Gastroesophageal sphincter (tissue), 4 donors: ENCODE data around the gene NRAP. TPM values are rescaled to one million over a fixed set of nuclear protein-coding genes. Genes with fewer than 3 reads are reported as not detected.

Experiments
- ATAC-seq: fragments of 150-250 bp; one replicate; pipeline ENCODE4 v1.9.1; 2016; ENCODE audit warnings: mild to moderate bottlenecking, moderate library complexity
- H3K27ac ChIP-seq, 4 donors: fragments of 200-600 bp; sonication (generic) in 3 of 4; 1 replicate in 3 of 4; 2 replicates in 1 of 4; pipeline ENCODE4 v1.5.1; 2016 to 2019
- H3K27me3 ChIP-seq: fragments of 200-600 bp; sonication (generic); one replicate; pipeline ENCODE4 v1.5.1; 2019
- H3K36me3 ChIP-seq, 2 donors: fragments of 200-600 bp; sonication (generic); one replicate each; pipeline ENCODE4 v1.5.1; 2019; ENCODE audit warnings: control low read depth in 1 of 2
- H3K4me1 ChIP-seq, 3 donors: fragments of 200-600 bp; sonication (generic); 1 replicate in 2 of 3; 2 replicates in 1 of 3; pipeline ENCODE4 v1.5.1; 2016 to 2019; ENCODE audit warnings: control low read depth in 2 of 3
- H3K4me3 ChIP-seq, 2 donors: fragments of 200-600 bp; sonication (generic); one replicate each; pipeline ENCODE4 v1.5.1; 2019; ENCODE audit warnings: mild to moderate bottlenecking in 1 of 2, moderate library complexity in 1 of 2
- H3K9me3 ChIP-seq, 3 donors: fragments of 200-600 bp; sonication (generic); one replicate each; pipeline ENCODE4 v1.5.1; 2017 to 2019; ENCODE audit warnings: control low read depth in 2 of 3
- EP300 ChIP-seq: sonication (generic); formaldehyde crosslinking; IDR thresholded peaks from one replicate; pipeline ENCODE4 v1.6.1; 2017; ENCODE audit warnings: antibody characterized with exemption, mild to moderate bottlenecking
- POLR2A ChIP-seq, 2 donors: fragments of 450-650 bp; IDR thresholded peaks; one replicate each; pipeline ENCODE4 v1.6.1; 2017; ENCODE audit warnings: antibody characterized with exemption in 2 of 2, mild to moderate bottlenecking in 2 of 2, moderate library complexity in 1 of 2
- POLR2AphosphoS5 ChIP-seq: sonication (generic); formaldehyde crosslinking; IDR thresholded peaks from one replicate; pipeline ENCODE4 v1.6.1; 2017; ENCODE audit warnings: antibody characterized with exemption
- WGBS, 2 donors: methylation state at CpG; one replicate each; pipeline ENCODE4 v1.1.5; 2018; ENCODE audit warnings: low coverage in 1 of 2; 5-methylcytosine and 5-hydroxymethylcytosine counted together
- total RNA-seq, 4 donors: library from RNA; depleted of rRNA; stranded (reverse); fragments of >200 nt; gene quantifications; one replicate each; pipeline ENCODE4 v1.1.0, GENCODE V29; 2016
- TF ChIP-seq, protein P1 (sequence below), 4 experiments: fragments of 200-600 bp in 2 of 4; fragments of 450-650 bp in 2 of 4; sonication (generic) in 1 of 4; IDR thresholded peaks; one replicate each; pipeline ENCODE4 v1.5.1; 2017 to 2019; ENCODE audit warnings: antibody characterized with exemption in 4 of 4, mild to moderate bottlenecking in 2 of 4, moderate library complexity in 2 of 4

Gene NRAP
- total RNA-seq, 4 donors from 2014 or later, result under 0.01 TPM; not detected in 3

DNA sequence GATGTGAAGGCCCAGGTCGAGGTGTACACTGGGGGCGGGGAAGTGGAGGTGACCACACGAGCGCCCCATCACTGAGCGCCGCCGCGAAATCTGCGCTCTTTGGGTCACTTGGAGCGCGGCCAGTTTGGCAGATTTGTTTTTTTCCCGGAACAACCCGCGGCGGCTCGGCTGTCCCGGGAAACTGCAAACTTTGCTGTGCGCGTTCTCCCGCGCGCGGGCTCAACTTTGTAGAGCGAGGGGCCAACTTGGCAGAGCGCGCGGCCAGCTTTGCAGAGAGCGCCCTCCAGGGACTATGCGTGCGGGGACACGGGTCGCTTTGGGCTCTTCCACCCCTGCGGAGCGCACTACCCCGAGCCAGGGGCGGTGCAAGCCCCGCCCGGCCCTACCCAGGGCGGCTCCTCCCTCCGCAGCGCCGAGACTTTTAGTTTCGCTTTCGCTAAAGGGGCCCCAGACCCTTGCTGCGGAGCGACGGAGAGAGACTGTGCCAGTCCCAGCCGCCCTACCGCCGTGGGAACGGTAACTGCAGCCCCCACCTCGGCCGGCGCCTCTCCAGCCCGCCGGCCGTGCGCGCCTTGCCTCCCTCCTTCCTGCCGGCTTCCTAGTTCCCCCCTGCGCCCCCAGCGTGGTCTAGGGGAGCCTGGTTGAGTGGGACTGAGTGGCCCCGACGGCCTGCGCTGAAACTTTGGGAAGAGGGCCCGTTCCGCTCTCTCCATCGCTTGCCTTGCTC, 15.8 kb upstream of the NRAP start, which contains the start of gene CASP7:
Gene CASP7, plus strand, starts transcription at position 450 of the 727 bp plus-strand sequence. CDS start 17,582 bp downstream, outside the sequence.
- 7% methylated on average over 3 of the region's 68 CpGs; no CpG with 5 or more reads in 1 of the 2 donors for WGBS, 2 donors
- Histone ChIP-seq H3K27ac (peak within 1 kb of the TSS; percentile 77 to 99 (median 94)), H3K36me3 (no peaks in the 10 kb centered on the region), H3K9me3 (no peaks in the 10 kb centered on the region), H3K4me1 (peaks cover 0 to 33% (median 3%) of the 10 kb centered on the region in 3 donors), H3K4me3 (peak within 1 kb of the TSS; percentile 70 to 97), H3K27me3 (no peaks in the 10 kb centered on the region)
- TF ChIP-seq EP300 (no peak), POLR2AphosphoS5 (peak; percentile 65), POLR2A (IDR thresholded peaks at IDR 0.05) (peak; percentile 49 to 66)
- TF ChIP-seq, protein P1, sequence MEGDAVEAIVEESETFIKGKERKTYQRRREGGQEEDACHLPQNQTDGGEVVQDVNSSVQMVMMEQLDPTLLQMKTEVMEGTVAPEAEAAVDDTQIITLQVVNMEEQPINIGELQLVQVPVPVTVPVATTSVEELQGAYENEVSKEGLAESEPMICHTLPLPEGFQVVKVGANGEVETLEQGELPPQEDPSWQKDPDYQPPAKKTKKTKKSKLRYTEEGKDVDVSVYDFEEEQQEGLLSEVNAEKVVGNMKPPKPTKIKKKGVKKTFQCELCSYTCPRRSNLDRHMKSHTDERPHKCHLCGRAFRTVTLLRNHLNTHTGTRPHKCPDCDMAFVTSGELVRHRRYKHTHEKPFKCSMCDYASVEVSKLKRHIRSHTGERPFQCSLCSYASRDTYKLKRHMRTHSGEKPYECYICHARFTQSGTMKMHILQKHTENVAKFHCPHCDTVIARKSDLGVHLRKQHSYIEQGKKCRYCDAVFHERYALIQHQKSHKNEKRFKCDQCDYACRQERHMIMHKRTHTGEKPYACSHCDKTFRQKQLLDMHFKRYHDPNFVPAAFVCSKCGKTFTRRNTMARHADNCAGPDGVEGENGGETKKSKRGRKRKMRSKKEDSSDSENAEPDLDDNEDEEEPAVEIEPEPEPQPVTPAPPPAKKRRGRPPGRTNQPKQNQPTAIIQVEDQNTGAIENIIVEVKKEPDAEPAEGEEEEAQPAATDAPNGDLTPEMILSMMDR (IDR thresholded peaks at IDR 0.05), result peak in 1 of 4 experiments; percentile 9
- peak; percentile 90 for ATAC-seq

DNA sequence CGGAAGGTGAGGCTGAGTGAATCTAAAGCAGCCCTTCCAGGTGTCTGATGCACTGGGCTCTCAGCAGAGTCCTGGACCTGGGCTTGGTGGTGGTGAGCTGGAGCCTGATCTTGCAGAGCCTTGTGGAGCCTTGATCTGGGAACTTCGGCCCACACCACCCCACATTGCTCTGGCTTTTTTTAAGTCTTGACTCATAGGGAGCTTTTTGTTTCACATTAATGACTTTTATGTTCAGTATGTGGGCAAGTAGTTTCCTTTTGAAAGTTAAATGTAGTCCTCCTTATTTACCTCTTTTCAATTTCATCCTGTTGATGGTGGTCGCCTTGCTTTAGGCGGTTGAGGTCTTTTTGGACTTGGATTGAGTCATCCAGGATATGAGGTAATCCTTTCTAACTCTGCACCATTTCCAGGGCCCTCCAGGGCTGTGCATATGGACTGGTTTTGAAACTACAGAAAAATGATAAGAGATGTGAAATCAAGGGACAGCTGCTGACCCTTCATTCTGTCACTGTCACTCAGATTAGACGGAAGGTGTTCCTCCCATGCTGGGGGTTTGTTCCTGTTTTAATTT, 2.9 kb upstream of the NRAP start:
- H3K4me1 ChIP-seq, result no peaks in the 10 kb centered on the region
- ATAC-seq, result no peak
- H3K36me3 ChIP-seq, result no peaks in the 10 kb centered on the region
- 45 to 96% methylated on average over 4 to 5 of the region's 5 CpGs for WGBS, 2 donors
- no peak for TF ChIP-seq POLR2AphosphoS5
- no peak for TF ChIP-seq POLR2A (IDR thresholded peaks at IDR 0.05)
- TF ChIP-seq, protein P1 (IDR thresholded peaks at IDR 0.05), result no peak
- TF ChIP-seq EP300, result no peak
- no peak overlapping the region for H3K4me3 ChIP-seq
- H3K27ac ChIP-seq, result no peak overlapping the region
- H3K27me3 ChIP-seq, result no peaks in the 10 kb centered on the region
- H3K9me3 ChIP-seq, result peaks cover 0 to 12% (median 0%) of the 10 kb centered on the region in 3 donors

DNA sequence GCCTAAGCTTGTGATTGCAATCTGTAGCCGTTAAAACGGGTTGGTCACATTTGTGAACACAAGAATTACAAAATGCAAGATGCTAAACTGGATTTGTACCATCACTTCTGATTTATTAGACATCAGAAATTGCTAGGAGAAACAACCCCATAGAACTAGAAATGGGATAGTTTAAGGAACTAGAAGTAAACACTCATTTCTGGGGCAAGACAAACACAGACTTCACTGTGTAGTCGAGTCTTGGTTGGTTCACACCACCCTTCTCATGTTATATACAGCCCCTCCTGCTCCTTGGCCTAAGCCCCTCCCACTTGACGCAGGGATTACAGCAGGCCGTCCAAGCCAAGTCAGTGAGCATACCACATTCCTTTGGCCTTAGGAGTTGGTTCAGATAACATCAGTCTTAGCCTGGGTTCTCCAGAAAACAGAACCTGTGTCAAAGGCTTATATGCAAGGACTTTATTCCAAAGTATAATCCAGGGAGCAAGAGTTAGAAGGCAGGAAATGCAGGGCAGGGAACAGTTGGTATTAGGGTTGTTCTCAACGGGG, 2.0 kb upstream of the NRAP start:
- Histone ChIP-seq H3K9me3 (peaks cover 0 to 8% (median 0%) of the 10 kb centered on the region in 3 donors), H3K27me3 (no peaks in the 10 kb centered on the region), H3K27ac (no peak overlapping the region), H3K4me3 (no peak overlapping the region), H3K4me1 (no peaks in the 10 kb centered on the region), H3K36me3 (no peaks in the 10 kb centered on the region)
- no peak for ATAC-seq
- TF ChIP-seq POLR2A (IDR thresholded peaks at IDR 0.05) (no peak), POLR2AphosphoS5 (no peak), EP300 (no peak)
- TF ChIP-seq, protein P1 (IDR thresholded peaks at IDR 0.05), result no peak
- 52 to 64% methylated on average over 6 of the region's 6 CpGs for WGBS, 2 donors

DNA sequence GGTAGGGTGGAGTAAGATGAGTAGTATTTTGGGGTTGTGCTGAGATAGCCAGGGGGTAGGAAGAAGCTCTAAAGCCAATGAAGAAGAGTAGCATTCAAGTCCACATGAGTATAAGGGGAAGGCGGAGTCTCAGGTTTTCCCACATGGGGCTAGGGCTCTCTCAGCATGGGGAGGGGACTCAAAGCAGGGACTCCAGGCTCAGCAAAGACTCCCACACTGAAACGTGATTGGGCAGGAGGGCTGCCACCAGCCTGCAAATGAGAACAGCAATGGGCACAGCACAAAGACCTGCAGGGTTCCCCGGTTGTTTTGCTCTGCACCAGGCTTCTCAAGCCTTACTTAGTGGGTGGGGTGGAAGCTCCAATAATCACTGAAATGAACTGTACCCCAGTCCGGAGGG, 1.5 kb upstream of the NRAP start:
- no peak overlapping the region for H3K27ac ChIP-seq
- peaks cover 0 to 3% (median 0%) of the 10 kb centered on the region in 3 donors for H3K9me3 ChIP-seq
- no peak overlapping the region for H3K4me3 ChIP-seq
- H3K27me3 ChIP-seq, result no peaks in the 10 kb centered on the region
- no peaks in the 10 kb centered on the region for H3K4me1 ChIP-seq
- H3K36me3 ChIP-seq, result no peaks in the 10 kb centered on the region
- no peak for ATAC-seq
- no peak for TF ChIP-seq POLR2A (IDR thresholded peaks at IDR 0.05)
- TF ChIP-seq, protein P1 (IDR thresholded peaks at IDR 0.05), result no peak
- no peak for TF ChIP-seq EP300
- no peak for TF ChIP-seq POLR2AphosphoS5
- WGBS, 2 donors, result 69 to 100% methylated on average over 1 to 3 of the region's 4 CpGs
